Vagina (tissue), 2 donors: ENCODE results near the gene KCNH5. TPM values are rescaled to one million over a fixed set of nuclear protein-coding genes. Genes with fewer than 3 reads are reported as not detected.

Experiments
- DNase-seq, 2 donors: peaks; one replicate each; pipeline ENCODE4 v3.0.0-alpha.2; 2017; ENCODE audit errors: extremely low spot score in 2 of 2
- H3K27ac ChIP-seq: fragments of 200-600 bp; sonication (generic); one replicate; pipeline ENCODE4 v1.5.1; 2019
- H3K27me3 ChIP-seq: fragments of 200-600 bp; sonication (generic); one replicate; pipeline ENCODE4 v1.5.1; 2019
- H3K36me3 ChIP-seq, 2 donors: fragments of 200-600 bp; sonication (generic); one replicate each; pipeline ENCODE4 v1.5.1; 2017 to 2019
- H3K4me1 ChIP-seq: fragments of 200-600 bp; sonication (generic); one replicate; pipeline ENCODE4 v1.5.1; 2019
- H3K4me3 ChIP-seq, 2 donors: fragments of 200-600 bp; sonication (generic); 1 replicate in 1 of 2; 2 replicates in 1 of 2; pipeline ENCODE4 v1.5.1; 2016 to 2019
- H3K9me3 ChIP-seq: fragments of 200-600 bp; sonication (generic); one replicate; pipeline ENCODE4 v1.5.1; 2019
- POLR2A ChIP-seq, 2 donors: fragments of 450-650 bp; IDR thresholded peaks; one replicate each; pipeline ENCODE4 v1.6.1; 2017; ENCODE audit warnings: antibody characterized with exemption in 2 of 2, mild to moderate bottlenecking in 2 of 2, moderate library complexity in 2 of 2
- POLR2AphosphoS5 ChIP-seq, 2 donors: sonication (generic); formaldehyde crosslinking; IDR thresholded peaks; one replicate each; pipeline ENCODE4 v1.9.0; 2017; ENCODE audit warnings: antibody characterized with exemption in 2 of 2, mild to moderate bottlenecking in 2 of 2, low read depth in 1 of 2; ENCODE audit not compliant: insufficient read depth in 1 of 2
- intact Hi-C: fragments of 100-400 bp; cut with DNase I; formaldehyde crosslinking; loops from one replicate; pipeline ENCODE4 v1.15.1; 2023
- total RNA-seq: library from RNA; depleted of rRNA; stranded (reverse); fragments of >200 nt; gene quantifications from one replicate; pipeline ENCODE4 v1.2.3, GENCODE V29; 2016
- TF ChIP-seq, protein P1 (sequence below), 3 experiments: fragments of 450-650 bp in 2 of 3; fragments of 200-600 bp in 1 of 3; sonication (generic) in 1 of 3; IDR thresholded peaks; one replicate each; pipeline ENCODE4 v1.5.1; 2017 to 2019; ENCODE audit warnings: antibody characterized with exemption in 3 of 3, mild to moderate bottlenecking in 2 of 3, moderate library complexity in 2 of 3

Gene KCNH5
- total RNA-seq, 1 donor from 2014 or later = 0.49 TPM

DNA sequence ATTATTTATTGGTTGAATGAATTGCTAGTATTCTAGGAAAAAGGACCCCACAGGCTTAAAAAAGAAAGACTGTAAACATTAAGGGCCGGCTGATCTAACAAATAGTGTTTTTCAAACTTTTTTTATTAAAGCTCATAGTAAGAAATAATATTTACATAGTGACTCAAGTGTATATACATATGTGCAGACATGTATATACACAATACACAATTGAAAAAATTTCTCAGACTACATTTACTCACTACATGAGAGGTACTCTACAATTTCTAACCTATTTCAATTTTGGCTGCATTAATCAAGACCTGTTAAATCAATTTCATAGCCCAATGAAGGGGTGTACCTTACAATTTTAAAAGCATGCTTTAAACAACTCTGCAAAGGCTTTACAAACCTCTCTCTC is 17.5 kb downstream of the KCNH5 start:
- no peaks in the 10 kb centered on the region for H3K27me3 ChIP-seq
- no peak for DNase-seq
- no peaks in the 10 kb centered on the region for H3K36me3 ChIP-seq
- TF ChIP-seq, protein P1, sequence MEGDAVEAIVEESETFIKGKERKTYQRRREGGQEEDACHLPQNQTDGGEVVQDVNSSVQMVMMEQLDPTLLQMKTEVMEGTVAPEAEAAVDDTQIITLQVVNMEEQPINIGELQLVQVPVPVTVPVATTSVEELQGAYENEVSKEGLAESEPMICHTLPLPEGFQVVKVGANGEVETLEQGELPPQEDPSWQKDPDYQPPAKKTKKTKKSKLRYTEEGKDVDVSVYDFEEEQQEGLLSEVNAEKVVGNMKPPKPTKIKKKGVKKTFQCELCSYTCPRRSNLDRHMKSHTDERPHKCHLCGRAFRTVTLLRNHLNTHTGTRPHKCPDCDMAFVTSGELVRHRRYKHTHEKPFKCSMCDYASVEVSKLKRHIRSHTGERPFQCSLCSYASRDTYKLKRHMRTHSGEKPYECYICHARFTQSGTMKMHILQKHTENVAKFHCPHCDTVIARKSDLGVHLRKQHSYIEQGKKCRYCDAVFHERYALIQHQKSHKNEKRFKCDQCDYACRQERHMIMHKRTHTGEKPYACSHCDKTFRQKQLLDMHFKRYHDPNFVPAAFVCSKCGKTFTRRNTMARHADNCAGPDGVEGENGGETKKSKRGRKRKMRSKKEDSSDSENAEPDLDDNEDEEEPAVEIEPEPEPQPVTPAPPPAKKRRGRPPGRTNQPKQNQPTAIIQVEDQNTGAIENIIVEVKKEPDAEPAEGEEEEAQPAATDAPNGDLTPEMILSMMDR (IDR thresholded peaks at IDR 0.05) = no peak
- TF ChIP-seq POLR2A (IDR thresholded peaks at IDR 0.05) (no peak), POLR2AphosphoS5 (IDR thresholded peaks at IDR 0.05; ENCODE audit: insufficient read depth in 1 of 2, low read depth in 1 of 2) (no peak)
- H3K4me1 ChIP-seq = no peaks in the 10 kb centered on the region
- H3K9me3 ChIP-seq = no peaks in the 10 kb centered on the region
- intact Hi-C loops = no loop called here
- H3K27ac ChIP-seq = no peak overlapping the region
- no peak overlapping the region for H3K4me3 ChIP-seq

DNA sequence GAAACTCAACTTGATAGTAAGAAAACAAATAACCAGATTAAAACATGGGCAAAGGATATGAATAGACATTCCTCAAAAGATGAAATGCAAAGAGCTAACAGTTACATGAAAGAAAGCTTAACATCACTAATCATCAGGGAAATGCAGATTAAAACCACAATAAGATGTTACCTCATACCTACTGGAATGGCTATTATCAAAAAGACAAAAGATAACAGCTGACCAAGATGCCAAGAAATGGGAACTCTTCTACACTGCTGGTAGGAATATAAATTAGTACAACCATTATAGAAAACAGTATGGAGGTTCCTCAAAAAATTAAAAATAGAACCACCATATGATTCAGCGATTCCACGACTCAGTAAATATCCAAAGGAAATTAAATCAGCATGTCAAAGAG is 18.8 kb downstream of the KCNH5 start:
- TF ChIP-seq, protein P1 (IDR thresholded peaks at IDR 0.05) = no peak
- TF ChIP-seq POLR2A (IDR thresholded peaks at IDR 0.05) = no peak
- no peak for TF ChIP-seq POLR2AphosphoS5 (IDR thresholded peaks at IDR 0.05; ENCODE audit: insufficient read depth in 1 of 2, low read depth in 1 of 2)
- Histone ChIP-seq H3K27ac (no peak overlapping the region), H3K4me1 (no peaks in the 10 kb centered on the region), H3K9me3 (no peaks in the 10 kb centered on the region), H3K36me3 (no peaks in the 10 kb centered on the region), H3K4me3 (no peak overlapping the region), H3K27me3 (no peaks in the 10 kb centered on the region)
- DNase-seq = no peak
- intact Hi-C loops = no loop called here

DNA sequence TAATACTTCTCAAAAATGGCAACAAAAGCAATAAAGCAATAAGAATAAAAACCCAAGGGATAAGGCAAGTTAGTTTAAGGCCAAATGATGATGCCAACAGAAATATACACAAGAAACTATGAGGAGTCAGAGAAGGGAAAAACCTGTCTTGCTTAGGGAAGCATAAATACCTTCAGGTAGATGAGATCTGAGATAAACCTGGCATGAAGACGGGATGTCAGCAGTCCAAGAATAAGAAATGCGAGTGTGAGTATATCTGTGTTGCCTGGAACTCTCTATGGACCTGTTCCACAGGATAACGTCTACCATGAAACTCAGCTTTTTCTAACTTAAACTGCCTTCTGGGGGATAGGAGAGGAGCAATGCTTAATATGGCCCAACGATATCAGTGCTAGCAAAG is 30.6 kb downstream of the KCNH5 start:
- no peak for TF ChIP-seq POLR2A (IDR thresholded peaks at IDR 0.05)
- TF ChIP-seq POLR2AphosphoS5 (IDR thresholded peaks at IDR 0.05; ENCODE audit: insufficient read depth in 1 of 2, low read depth in 1 of 2) = no peak
- TF ChIP-seq, protein P1 (IDR thresholded peaks at IDR 0.05) = no peak
- no peak overlapping the region for H3K4me3 ChIP-seq
- intact Hi-C loops = no loop called here

DNA sequence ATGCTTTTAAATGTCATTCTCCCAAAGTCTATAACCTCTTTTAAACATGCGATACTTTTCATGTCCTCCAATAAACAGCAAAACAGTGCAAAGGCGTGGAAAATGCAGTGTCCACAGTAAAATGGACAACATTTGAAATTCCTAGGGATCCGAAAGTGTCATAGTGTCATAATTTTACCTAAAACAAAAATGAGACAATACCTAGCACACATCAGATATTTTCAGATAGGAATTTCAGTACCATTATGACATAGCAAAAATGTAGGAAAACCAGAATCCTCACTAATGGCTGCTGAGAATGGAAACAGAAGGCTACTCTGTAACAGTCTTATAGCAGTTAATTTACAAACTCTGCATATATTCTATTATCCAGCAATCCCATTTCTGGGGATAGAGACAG is 33.1 kb downstream of the KCNH5 start:
- H3K27me3 ChIP-seq = no peaks in the 10 kb centered on the region
- TF ChIP-seq POLR2AphosphoS5 (IDR thresholded peaks at IDR 0.05; ENCODE audit: insufficient read depth in 1 of 2, low read depth in 1 of 2) = no peak
- no peak for TF ChIP-seq POLR2A (IDR thresholded peaks at IDR 0.05)
- TF ChIP-seq, protein P1 (IDR thresholded peaks at IDR 0.05) = no peak
- no peaks in the 10 kb centered on the region for H3K9me3 ChIP-seq
- intact Hi-C loops = no loop called here
- DNase-seq = no peak
- no peaks in the 10 kb centered on the region for H3K36me3 ChIP-seq
- no peaks in the 10 kb centered on the region for H3K4me1 ChIP-seq
- H3K27ac ChIP-seq = no peak overlapping the region
- no peak overlapping the region for H3K4me3 ChIP-seq

More for the DNA sequence above, 30.6 kb downstream of the KCNH5 start:
- Histone ChIP-seq H3K36me3 (no peaks in the 10 kb centered on the region), H3K27me3 (no peaks in the 10 kb centered on the region), H3K9me3 (no peaks in the 10 kb centered on the region), H3K27ac (no peak overlapping the region), H3K4me1 (no peaks in the 10 kb centered on the region)
- DNase-seq = no peak

DNA sequence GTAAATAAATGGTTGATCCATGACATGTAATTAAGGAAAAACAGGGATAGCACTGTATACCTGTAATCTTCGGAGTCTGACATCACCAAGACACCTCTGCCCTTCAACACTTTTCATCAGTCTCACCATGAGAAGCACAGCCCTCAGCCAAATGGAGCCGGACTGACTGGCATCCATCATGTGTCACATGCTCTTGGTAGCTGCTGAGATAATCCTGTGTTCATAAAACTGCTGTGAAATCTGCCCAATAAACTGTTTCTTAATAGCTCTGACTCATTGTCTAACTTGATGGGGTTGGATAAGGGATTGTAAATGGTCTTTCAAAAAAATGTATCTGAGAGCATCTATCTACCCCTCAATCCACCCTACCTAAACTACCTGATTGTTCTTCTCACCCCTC is 33.6 kb downstream of the KCNH5 start:
- Histone ChIP-seq H3K27me3 (no peaks in the 10 kb centered on the region), H3K36me3 (no peaks in the 10 kb centered on the region), H3K27ac (no peak overlapping the region), H3K4me1 (no peaks in the 10 kb centered on the region), H3K9me3 (no peaks in the 10 kb centered on the region), H3K4me3 (no peak overlapping the region)
- TF ChIP-seq POLR2A (IDR thresholded peaks at IDR 0.05) (no peak), POLR2AphosphoS5 (IDR thresholded peaks at IDR 0.05; ENCODE audit: insufficient read depth in 1 of 2, low read depth in 1 of 2) (no peak)
- TF ChIP-seq, protein P1 (IDR thresholded peaks at IDR 0.05) = no peak
- intact Hi-C loops = no loop called here
- DNase-seq = no peak
